ENCODE data around the gene EPB41.

The EPB41 gene

DNA sequence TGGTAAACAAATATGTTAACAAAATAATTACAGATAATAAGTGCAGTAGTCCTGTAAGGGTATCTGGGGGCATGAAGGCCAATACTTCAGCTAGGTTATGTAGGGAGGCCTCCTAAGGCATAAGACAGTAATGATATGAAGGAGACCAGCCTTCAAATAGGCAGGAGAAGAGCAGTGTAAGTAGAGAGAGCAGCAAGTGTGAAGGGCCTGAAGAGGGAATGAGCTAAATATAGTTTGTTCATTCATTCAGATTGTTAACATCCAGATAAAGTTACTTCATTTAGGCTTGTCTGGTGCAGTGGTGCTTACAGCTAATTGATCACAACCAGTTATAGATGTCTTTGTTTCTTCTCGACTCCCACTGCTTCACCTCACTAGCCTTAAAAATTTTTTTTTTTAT lies 71.1 kb downstream of the EPB41 start:
- TF ChIP-seq FOXP2 (optimal IDR thresholded peaks at IDR 0.05; ENCODE audit: borderline replicate concordance, extremely low read depth, extremely low read length, insufficient read depth): no peak
- TF ChIP-seq TAF1 (IDR thresholded peaks at IDR 0.05; ENCODE audit: borderline replicate concordance, insufficient read depth, low read length): no peak
- no peak for TF ChIP-seq SIN3A (IDR thresholded peaks at IDR 0.05; ENCODE audit: borderline replicate concordance, insufficient read depth, low read length)
- TF ChIP-seq, protein P1, sequence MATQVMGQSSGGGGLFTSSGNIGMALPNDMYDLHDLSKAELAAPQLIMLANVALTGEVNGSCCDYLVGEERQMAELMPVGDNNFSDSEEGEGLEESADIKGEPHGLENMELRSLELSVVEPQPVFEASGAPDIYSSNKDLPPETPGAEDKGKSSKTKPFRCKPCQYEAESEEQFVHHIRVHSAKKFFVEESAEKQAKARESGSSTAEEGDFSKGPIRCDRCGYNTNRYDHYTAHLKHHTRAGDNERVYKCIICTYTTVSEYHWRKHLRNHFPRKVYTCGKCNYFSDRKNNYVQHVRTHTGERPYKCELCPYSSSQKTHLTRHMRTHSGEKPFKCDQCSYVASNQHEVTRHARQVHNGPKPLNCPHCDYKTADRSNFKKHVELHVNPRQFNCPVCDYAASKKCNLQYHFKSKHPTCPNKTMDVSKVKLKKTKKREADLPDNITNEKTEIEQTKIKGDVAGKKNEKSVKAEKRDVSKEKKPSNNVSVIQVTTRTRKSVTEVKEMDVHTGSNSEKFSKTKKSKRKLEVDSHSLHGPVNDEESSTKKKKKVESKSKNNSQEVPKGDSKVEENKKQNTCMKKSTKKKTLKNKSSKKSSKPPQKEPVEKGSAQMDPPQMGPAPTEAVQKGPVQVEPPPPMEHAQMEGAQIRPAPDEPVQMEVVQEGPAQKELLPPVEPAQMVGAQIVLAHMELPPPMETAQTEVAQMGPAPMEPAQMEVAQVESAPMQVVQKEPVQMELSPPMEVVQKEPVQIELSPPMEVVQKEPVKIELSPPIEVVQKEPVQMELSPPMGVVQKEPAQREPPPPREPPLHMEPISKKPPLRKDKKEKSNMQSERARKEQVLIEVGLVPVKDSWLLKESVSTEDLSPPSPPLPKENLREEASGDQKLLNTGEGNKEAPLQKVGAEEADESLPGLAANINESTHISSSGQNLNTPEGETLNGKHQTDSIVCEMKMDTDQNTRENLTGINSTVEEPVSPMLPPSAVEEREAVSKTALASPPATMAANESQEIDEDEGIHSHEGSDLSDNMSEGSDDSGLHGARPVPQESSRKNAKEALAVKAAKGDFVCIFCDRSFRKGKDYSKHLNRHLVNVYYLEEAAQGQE (IDR thresholded peaks at IDR 0.05; ENCODE audit: insufficient read depth in 1 of 2, low read depth in 2 of 2, low read length in 2 of 2): no peak
- TF ChIP-seq POLR2AphosphoS5 (IDR thresholded peaks at IDR 0.05; ENCODE audit: low read depth, low read length): no peak

DNA sequence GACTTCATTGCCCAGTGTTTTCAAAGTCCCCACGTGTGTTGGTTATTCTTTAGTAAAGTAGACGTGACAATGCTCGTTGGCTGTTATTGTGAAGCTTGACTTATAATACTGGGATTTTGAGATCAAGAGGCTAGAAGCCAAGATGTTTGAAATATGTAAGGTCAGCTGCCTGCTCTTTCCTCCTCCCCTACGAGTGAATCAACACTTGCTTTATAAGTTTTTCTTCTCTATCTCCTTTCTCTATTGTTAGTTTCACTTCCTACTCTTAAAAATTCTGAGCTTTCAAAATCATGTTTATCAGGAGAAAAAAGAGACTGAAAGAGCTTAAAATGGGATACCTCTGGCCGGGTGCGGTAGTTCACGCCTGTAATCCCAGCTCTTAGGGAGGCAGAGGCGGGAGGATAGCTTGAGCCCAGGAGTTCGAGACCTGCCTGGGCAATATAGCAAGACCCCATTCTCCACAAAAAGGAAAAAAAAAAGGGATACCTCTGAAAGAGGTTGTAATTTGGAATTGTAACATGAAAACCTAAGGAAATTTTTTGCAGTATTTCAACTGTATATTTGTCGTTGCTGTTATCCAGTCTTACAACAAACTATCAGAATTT lies 72.0 kb downstream of the EPB41 start:
- TF ChIP-seq SIN3A (IDR thresholded peaks at IDR 0.05; ENCODE audit: borderline replicate concordance, insufficient read depth, low read length): no peak
- TF ChIP-seq POLR2AphosphoS5 (IDR thresholded peaks at IDR 0.05; ENCODE audit: low read depth, low read length): no peak
- TF ChIP-seq, protein P1 (IDR thresholded peaks at IDR 0.05; ENCODE audit: insufficient read depth in 1 of 2, low read depth in 2 of 2, low read length in 2 of 2): no peak
- TF ChIP-seq TAF1 (IDR thresholded peaks at IDR 0.05; ENCODE audit: borderline replicate concordance, insufficient read depth, low read length): no peak
- TF ChIP-seq FOXP2 (optimal IDR thresholded peaks at IDR 0.05; ENCODE audit: borderline replicate concordance, extremely low read depth, extremely low read length, insufficient read depth): no peak

DNA sequence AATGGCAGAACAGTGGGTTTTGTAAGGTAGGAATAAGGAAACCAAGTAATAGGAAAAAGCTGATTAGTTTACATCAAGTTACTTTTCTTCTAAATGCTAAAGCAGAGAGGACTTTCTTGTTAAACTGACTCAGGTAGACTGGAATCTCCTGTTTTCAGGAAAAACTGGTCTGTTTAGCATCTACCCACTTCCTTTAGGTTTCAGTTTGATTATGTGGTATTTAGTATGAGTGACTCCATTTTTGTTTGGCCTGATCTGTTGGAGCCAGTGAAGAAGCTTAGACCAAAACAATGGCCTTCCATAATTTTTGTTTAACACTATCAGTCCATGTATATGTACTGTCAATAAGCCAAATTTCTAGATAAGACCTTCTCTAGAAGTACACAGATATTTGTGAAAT lies 88.4 kb downstream of the EPB41 start:
- TF ChIP-seq TAF1 (IDR thresholded peaks at IDR 0.05; ENCODE audit: borderline replicate concordance, insufficient read depth, low read length): no peak

DNA sequence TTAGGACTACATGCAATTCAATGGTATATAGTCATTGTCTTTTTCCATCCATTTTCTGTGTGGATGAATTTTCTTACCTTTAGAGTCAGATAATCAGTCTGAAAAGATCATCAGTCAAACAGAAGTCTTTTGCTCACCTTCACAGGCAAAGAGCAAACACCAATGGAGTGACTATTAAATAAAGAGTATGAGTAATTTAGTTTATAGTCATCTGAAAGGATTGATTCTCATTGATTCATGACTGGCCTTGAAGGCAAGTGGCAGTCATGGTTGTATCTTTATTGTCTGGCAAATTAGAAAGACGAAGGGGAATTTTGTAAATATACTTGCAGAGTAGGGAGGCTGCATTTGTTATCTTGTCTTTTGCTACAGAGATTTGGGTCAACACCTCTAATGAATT lies 89.9 kb downstream of the EPB41 start:
- no peak for TF ChIP-seq POLR2AphosphoS5 (IDR thresholded peaks at IDR 0.05; ENCODE audit: low read depth, low read length)
- TF ChIP-seq, protein P1 (IDR thresholded peaks at IDR 0.05; ENCODE audit: insufficient read depth in 1 of 2, low read depth in 2 of 2, low read length in 2 of 2): no peak
- no peak for TF ChIP-seq TAF1 (IDR thresholded peaks at IDR 0.05; ENCODE audit: borderline replicate concordance, insufficient read depth, low read length)

DNA sequence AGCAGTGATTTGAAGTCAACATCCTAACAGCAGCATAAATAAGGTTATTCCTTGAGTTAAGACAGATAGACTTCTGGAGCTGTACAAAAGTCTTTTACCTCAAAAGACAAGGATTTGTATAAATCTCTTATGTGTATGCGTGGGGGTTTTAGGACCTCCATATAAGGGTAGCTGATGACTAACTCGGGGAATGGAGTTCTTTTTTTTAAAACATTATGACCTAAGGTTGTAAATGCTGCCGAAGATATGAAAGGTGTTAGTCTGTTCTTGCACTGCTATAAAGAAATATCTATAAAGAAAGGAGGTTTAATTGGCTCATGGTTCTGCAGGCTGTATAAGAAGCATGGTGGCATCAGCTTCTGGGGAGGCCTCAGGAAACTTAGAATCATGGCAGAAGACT lies 90.4 kb downstream of the EPB41 start:
- TF ChIP-seq SIN3A (IDR thresholded peaks at IDR 0.05; ENCODE audit: borderline replicate concordance, insufficient read depth, low read length): no peak
- no peak for TF ChIP-seq POLR2AphosphoS5 (IDR thresholded peaks at IDR 0.05; ENCODE audit: low read depth, low read length)
- TF ChIP-seq, protein P1 (IDR thresholded peaks at IDR 0.05; ENCODE audit: insufficient read depth in 1 of 2, low read depth in 2 of 2, low read length in 2 of 2): no peak
- no peak for TF ChIP-seq TAF1 (IDR thresholded peaks at IDR 0.05; ENCODE audit: borderline replicate concordance, insufficient read depth, low read length)
- no peak for TF ChIP-seq FOXP2 (optimal IDR thresholded peaks at IDR 0.05; ENCODE audit: borderline replicate concordance, extremely low read depth, extremely low read length, insufficient read depth)
